B cell (primary cell): ENCODE measurements around the gene KLHL6. TPM values are rescaled to one million over a fixed set of nuclear protein-coding genes. Genes with fewer than 3 reads are reported as not detected.

Source experiments
- ATAC-seq: fragments of 200-7000 bp; cut with Tn5 transposase; one replicate; pipeline ENCODE4 v1.10.0; 2021; ENCODE audit warnings: low read depth, mild to moderate bottlenecking, moderate number of reproducible peaks, moderate library complexity
- CTCF ChIA-PET: fragments of 350-600 bp; sonication (Branson Sonifier 250); formaldehyde crosslinking; loops from one replicate; lab custom pipeline; 2021; ENCODE audit warnings: antibody characterized with exemption, inconsistent platforms; lab: Charles Lee
- POLR2A ChIA-PET: fragments of 350-600 bp; sonication (Branson Sonifier 250); formaldehyde crosslinking; loops from one replicate; lab custom pipeline; 2021; ENCODE audit warnings: antibody characterized with exemption; lab: Charles Lee
- DNase-seq: peaks from one replicate; pipeline ENCODE4 v3.0.0; 2013
- H2AFZ ChIP-seq: 2 replicates; pipeline ENCODE4 v1.6.1; 2012; ENCODE audit warnings: mild to moderate bottlenecking, low read depth, low read length; ENCODE audit not compliant: insufficient read depth, poor library complexity, severe bottlenecking
- H3K27ac ChIP-seq, 2 donors: 1 replicate in 1 of 2; 2 replicates in 1 of 2; pipeline ENCODE4 v1.5.1; 2012 to 2013; ENCODE audit warnings: low read length in 2 of 2, mild to moderate bottlenecking in 2 of 2, moderate library complexity in 1 of 2
- H3K27me3 ChIP-seq, 4 experiments: fragments of 200-600 bp in 1 of 4; sonication (generic) in 1 of 4; replicated peaks in 1 of 4; 1 replicate in 2 of 4; 2 replicates in 2 of 4; pipeline versions ENCODE4 v1.6.1 to v1.7.0; 2013 to 2016; ENCODE audit warnings: low read length in 3 of 4, mild to moderate bottlenecking in 2 of 4, mixed read lengths in 1 of 4, moderate library complexity in 1 of 4; ENCODE audit not compliant: insufficient read depth in 4 of 4, control insufficient read depth in 3 of 4; ENCODE audit errors: control extremely low read depth in 1 of 4
- H3K36me3 ChIP-seq, 2 experiments: replicated peaks in 1 of 2; 1 replicate in 1 of 2; 2 replicates in 1 of 2; pipeline versions ENCODE4 v1.6.1 to v1.7.1; 2013; ENCODE audit warnings: low read length in 1 of 2; ENCODE audit not compliant: insufficient read depth in 2 of 2, control insufficient read depth in 1 of 2; ENCODE audit errors: control extremely low read depth in 1 of 2, extremely low read depth in 1 of 2
- H3K4me1 ChIP-seq, 2 donors: fragments of 200-600 bp in 1 of 2; sonication (generic) in 1 of 2; 1 replicate in 1 of 2; 2 replicates in 1 of 2; pipeline versions ENCODE4 v1.5.1 to v1.6.1; 2013 to 2017; ENCODE audit warnings: low read length in 2 of 2; ENCODE audit not compliant: control insufficient read depth in 2 of 2, insufficient read depth in 2 of 2
- H3K4me2 ChIP-seq: replicated peaks from 2 replicates; pipeline ENCODE3; 2012; ENCODE audit warnings: mild to moderate bottlenecking, low read depth, low read length; ENCODE audit not compliant: poor library complexity, severe bottlenecking
- H3K4me3 ChIP-seq, 5 experiments: fragments of 200-600 bp in 1 of 5; sonication (generic) in 1 of 5; 1 replicate in 3 of 5; 2 replicates in 2 of 5; pipeline versions ENCODE4 v1.5.1 to v1.7.0; 2011 to 2016; ENCODE audit warnings: low read length in 4 of 5, mild to moderate bottlenecking in 4 of 5, low read depth in 2 of 5, control low read depth in 1 of 5, moderate library complexity in 1 of 5; ENCODE audit not compliant: insufficient read depth in 1 of 5; ENCODE audit errors: control extremely low read depth in 1 of 5, extremely low read depth in 1 of 5
- H3K79me2 ChIP-seq: fragments of 200-600 bp; sonication (generic); one replicate; pipeline ENCODE4 v1.6.0; 2016; ENCODE audit warnings: low read length; ENCODE audit not compliant: control insufficient read depth, insufficient read depth
- H3K9ac ChIP-seq: fragments of 200-600 bp; sonication (generic); 2 replicates; pipeline ENCODE4 v1.6.1; 2017; ENCODE audit warnings: mild to moderate bottlenecking, low read length, moderate library complexity
- H3K9me3 ChIP-seq, 3 donors: one replicate each; pipeline versions ENCODE4 v1.6.1 to v1.7.1; 2013; ENCODE audit warnings: low read length in 2 of 3; ENCODE audit not compliant: control insufficient read depth in 2 of 3, insufficient read depth in 1 of 3; ENCODE audit errors: control extremely low read depth in 1 of 3
- H4K20me1 ChIP-seq: 2 replicates; pipeline ENCODE4 v1.6.0; 2012; ENCODE audit warnings: mild to moderate bottlenecking, low read length; ENCODE audit not compliant: insufficient read depth, control insufficient read depth, poor library complexity, severe bottlenecking
- H3K27ac Mint-ChIP-seq: one replicate; pipeline ENCODE4 v1.8.0; 2021; ENCODE audit warnings: mixed read lengths
- H3K27me3 Mint-ChIP-seq: one replicate; pipeline ENCODE4 v1.8.0; 2021; ENCODE audit warnings: mixed read lengths
- H3K4me1 Mint-ChIP-seq: one replicate; pipeline ENCODE4 v1.8.0; 2021; ENCODE audit warnings: mixed read lengths
- H3K4me3 Mint-ChIP-seq: one replicate; pipeline ENCODE4 v1.8.0; 2021; ENCODE audit warnings: mixed read lengths
- H3K9me3 Mint-ChIP-seq: one replicate; pipeline ENCODE4 v1.8.0; 2022; ENCODE audit warnings: mixed read lengths; ENCODE audit not compliant: insufficient read depth
- CTCF ChIP-seq: fragments of 200-600 bp; IDR thresholded peaks from one replicate; pipeline ENCODE4 v1.8.0; 2022; ENCODE audit warnings: antibody characterized with exemption, mild to moderate bottlenecking
- EZH2 ChIP-seq: IDR thresholded peaks from 2 replicates; pipeline ENCODE4 v1.6.1; 2012; ENCODE audit warnings: borderline replicate concordance, low read depth, mild to moderate bottlenecking, moderate library complexity, low read length; ENCODE audit not compliant: insufficient read depth, poor library complexity, severe bottlenecking
- WGBS: methylation state at CpG from one replicate; pipeline ENCODE4 v1.1.5; 2013; ENCODE audit warnings: missing lambda C conversion rate; ENCODE audit not compliant: insufficient coverage; 5-methylcytosine and 5-hydroxymethylcytosine counted together
- intact Hi-C: fragments of 100-400 bp; cut with micrococcal nuclease; formaldehyde crosslinking; loops from one replicate; pipeline ENCODE4 v1.10.0; 2022
- polyA plus RNA-seq: library from polyadenylated mRNA; depleted of rRNA; stranded (reverse); fragments of >200 nt; gene quantifications from 2 replicates; pipeline ENCODE4 v1.2.3, GENCODE V29; 2012
- total RNA-seq, 2 donors: library from RNA; stranded (reverse); fragments of 120-200 nt in 1 of 2; gene quantifications; 1 replicate in 1 of 2; 2 replicates in 1 of 2; pipeline versions ENCODE4 v1.2.3 to v1.2.4, GENCODE V29; 2013 to 2022

KLHL6 gene
- total and polyA plus RNA-seq, 2 donors (not counting 1 experiment from before 2014, with no cell fraction given), result 29.6 to 69.7 TPM

- Histone ChIP-seq H3K36me3 (peaks cover 0 to 29% of the 10 kb centered on the region in 2 experiments), H4K20me1 (no peaks in the 10 kb centered on the region), H2AFZ (no peak overlapping the region), H3K79me2 (no peaks in the 10 kb centered on the region), H3K4me2 (no peak overlapping the region), H3K27me3 (no peaks in the 10 kb centered on the region), H3K27ac (peak overlapping the region in 1 of 2 donors; percentile 22), H3K4me1 (peaks cover 0 to 6% of the 10 kb centered on the region in 2 donors), H3K4me3 (no peak overlapping the region), H3K9ac (no peak overlapping the region), H3K9me3 (peaks cover 0 to 2% (median 0%) of the 10 kb centered on the region in 3 donors)
- Mint-ChIP-seq H3K4me3 (no peak overlapping the region), H3K9me3 (no peaks in the 10 kb centered on the region), H3K4me1 (peaks cover 16% of the 10 kb centered on the region), H3K27me3 (no peaks in the 10 kb centered on the region), H3K27ac (peak overlapping the region; percentile 71)
- CTCF ChIA-PET, result interaction anchor here (0.5 to 4.7 kb wide), 3 partner anchors 31 to 73 kb away, joined by 3 to 21 read pairs (median 3); no protein-coding TSS in a partner anchor
- POLR2A ChIA-PET, result no interaction called here
- intact Hi-C loops, result no loop called here
- 81% methylated on average over 3 of the region's 4 CpGs for WGBS
- ATAC-seq (no peak), DNase-seq (no peak)
- TF ChIP-seq EZH2 (no peak), CTCF (no peak)
These were observed 68.5 kb downstream of the KLHL6 start for GRCh38 chr3:183487016-183487415.

DNA sequence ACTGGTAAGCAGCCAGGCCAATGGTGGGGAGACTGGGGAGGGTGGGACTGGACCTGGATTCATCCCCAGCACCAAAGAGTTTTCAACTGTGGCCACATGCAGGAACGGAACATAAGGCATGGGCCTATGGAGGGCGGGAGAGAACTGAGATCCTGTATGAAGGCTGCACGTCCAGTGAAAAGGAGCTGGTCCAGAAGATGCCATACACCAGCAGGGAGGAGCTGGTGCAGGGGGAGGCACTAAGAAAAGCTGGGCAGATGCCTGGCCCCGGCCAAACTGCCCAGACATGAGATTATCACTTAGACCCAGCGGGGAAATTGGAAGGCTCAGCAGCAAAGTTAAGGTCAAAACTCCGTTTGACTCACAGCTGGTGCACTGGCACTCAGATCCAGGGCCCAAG is 69.0 kb downstream of the KLHL6 start:
- Histone ChIP-seq H3K79me2 (no peaks in the 10 kb centered on the region), H3K27me3 (no peaks in the 10 kb centered on the region), H4K20me1 (no peaks in the 10 kb centered on the region), H3K4me1 (peaks cover 0 to 4% of the 10 kb centered on the region in 2 donors), H3K36me3 (peaks cover 0 to 23% of the 10 kb centered on the region in 2 experiments), H3K4me3 (no peak overlapping the region), H3K27ac (no peak overlapping the region), H3K9me3 (no peaks in the 10 kb centered on the region), H3K9ac (no peak overlapping the region), H2AFZ (no peak overlapping the region), H3K4me2 (no peak overlapping the region)
- Mint-ChIP-seq H3K9me3 (no peaks in the 10 kb centered on the region), H3K4me3 (no peak overlapping the region), H3K4me1 (peaks cover 16% of the 10 kb centered on the region), H3K27ac (no peak overlapping the region), H3K27me3 (no peaks in the 10 kb centered on the region)
- POLR2A ChIA-PET, result interaction anchor here (0.5 kb wide), 1 partner anchor 543 kb away, joined by 3 read pairs; no protein-coding TSS in a partner anchor
- 92% methylated on average over 6 of the region's 6 CpGs for WGBS
- intact Hi-C loops, result no loop called here
- CTCF ChIA-PET, result interaction anchor here (1.4 to 4.7 kb wide), 2 partner anchors 17 to 73 kb away, joined by 4 to 21 read pairs; no protein-coding TSS in a partner anchor
- DNase-seq (no peak), ATAC-seq (no peak)
- no peak for TF ChIP-seq CTCF
- TF ChIP-seq EZH2, result no peak
